GM21825 (cell line): ENCODE data around the gene IQCE.

Experiments
- ATAC-seq: cut with Tn5 transposase; IDR thresholded peaks from one replicate; pipeline ENCODE4 v1.9.1; 2021; ENCODE audit warnings: mild to moderate bottlenecking, moderate library complexity; ENCODE audit not compliant: unreplicated experiment

The IQCE gene

GRCh38 chr7:2657920-2658671 lies 99.3 kb downstream of the IQCE start:
- no peak for ATAC-seq

- ATAC-seq, result no peak
Measured at GRCh38 chr7:2658941-2659340, 100.2 kb downstream of the IQCE start.

DNA sequence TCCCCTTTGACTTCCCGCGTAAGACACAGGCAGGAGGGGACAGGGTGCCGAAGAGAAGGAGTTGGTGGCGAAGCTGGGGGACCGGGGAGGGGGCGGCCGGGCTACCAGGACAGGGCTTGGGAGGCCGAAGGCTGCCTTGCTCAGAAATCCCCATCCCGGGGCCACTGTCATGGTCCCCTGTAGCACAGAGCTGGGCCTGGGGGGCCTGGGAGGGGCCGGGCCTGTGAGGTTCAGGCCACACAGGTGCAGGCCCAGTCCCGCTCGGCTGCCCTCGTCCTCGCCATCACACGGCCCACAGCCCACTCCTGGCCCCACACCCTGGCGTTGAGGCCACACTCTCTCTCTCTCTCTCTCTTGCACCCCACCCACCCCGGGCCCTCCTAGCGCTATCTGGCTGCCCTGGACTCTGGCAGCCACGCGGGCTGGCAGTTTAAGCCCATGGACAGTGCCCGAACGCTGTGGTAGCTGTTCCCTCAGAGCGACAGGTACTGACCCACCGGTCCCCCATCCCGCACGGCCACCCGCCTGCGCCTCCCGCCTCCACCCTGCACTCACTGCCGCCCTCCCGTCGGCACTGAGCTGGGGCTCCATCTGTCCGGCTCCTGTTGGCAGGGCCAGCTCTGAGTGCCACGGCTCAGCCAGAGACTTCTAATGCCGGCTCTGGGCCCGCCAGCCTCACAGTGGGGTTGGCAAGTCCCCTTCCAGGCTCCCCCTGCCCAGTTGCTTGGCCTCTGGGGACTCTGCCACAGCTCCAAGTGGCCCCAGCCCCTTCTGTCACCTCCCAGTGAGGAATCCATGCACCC lies 101.0 kb downstream of the IQCE start:
- ATAC-seq, result no peak

- no peak for ATAC-seq
Measured at GRCh38 chr7:2660359-2661095, 101.7 kb downstream of the IQCE start.

DNA sequence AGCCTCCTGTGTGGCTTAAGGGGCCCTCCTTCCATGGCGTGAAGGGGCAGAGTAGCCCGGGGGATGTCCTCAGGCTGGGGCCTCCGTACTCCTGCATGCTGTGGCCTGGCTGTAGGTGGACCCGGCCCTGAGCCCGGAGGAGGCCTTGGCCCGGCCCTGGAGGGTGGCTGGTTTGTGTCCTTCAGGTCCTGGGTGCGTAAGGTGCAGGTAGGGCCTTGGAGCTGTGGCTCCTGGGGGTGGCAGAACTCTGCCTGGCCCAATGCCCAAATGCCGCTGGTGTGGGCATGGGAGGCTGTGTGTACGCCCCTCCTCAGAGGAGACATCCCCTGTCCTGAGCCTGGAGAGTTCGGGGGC lies 102.3 kb downstream of the IQCE start:
- no peak for ATAC-seq

DNA sequence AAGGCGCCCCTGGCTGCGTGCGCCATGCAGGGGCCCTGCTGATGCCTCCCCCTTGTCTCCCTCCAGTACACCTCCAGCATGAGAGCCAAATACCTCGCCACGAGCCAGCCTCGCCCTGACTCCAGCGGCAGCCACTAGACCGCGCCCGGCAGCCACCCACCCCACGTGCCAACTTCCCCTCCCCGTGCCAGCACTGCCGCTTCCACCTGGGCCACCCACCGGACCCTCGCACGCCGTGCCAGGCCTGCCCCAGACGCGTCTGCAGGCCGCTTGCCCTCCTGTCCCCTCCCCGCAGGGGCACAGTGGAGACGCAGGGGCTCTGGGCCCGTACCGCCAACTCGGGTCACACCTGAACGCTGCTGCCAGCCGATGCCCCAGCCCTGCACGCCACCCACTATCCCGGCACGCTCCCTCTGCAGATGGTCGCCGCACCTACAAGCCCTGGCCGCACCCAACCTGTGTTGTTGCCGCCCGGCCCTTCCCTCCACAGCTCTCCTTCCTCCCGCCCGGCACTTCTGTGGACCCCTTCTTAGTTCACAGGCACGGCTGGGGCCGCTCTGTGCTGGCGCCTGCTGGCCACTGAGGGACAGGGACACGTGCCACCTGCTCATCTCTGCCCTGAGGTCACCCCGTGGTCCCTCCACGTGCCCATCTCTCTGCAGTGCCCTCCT lies 103.0 kb downstream of the IQCE start:
- ATAC-seq, result no peak

- ATAC-seq, result no peak
Measured at GRCh38 chr7:2662273-2663120, 103.7 kb downstream of the IQCE start.

DNA sequence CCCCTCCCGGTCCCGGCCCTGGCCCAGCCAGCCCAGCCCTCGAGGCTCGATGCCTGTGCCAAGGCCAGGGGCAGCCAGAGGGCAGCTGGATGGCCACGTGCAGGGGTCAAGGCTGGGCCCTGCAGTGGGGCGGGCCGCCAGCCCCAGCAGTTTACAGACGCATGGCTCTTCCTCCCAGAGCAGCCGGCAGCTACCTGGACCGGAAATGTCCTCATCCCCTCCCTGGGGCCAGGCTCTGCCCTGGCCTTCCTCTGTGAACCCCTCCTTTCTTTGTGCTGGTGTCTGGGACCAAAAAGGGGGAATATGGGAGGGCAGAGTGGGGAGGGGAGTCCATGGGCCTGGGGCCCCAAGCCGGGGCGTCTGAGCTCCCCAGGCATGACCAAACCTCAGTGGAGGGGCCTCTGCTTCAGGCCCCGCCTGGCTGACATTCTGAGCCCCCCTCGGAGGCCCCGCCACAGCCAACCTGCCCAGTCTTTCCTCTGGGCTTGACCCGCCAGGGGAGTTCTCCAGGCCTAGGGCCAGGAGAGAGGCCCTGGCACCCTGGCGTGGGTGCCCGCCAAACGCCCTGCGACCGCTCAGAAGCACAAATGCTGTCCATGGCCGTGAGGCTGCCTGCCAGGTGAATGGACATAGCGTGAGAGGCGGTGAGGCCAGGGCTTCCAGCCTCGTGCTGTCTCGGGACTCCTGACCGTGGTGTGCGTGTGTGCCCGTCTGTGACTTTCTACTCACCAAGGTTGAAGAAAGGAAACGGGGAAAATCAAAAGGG lies 104.5 kb downstream of the IQCE start:
- ATAC-seq, result no peak

DNA sequence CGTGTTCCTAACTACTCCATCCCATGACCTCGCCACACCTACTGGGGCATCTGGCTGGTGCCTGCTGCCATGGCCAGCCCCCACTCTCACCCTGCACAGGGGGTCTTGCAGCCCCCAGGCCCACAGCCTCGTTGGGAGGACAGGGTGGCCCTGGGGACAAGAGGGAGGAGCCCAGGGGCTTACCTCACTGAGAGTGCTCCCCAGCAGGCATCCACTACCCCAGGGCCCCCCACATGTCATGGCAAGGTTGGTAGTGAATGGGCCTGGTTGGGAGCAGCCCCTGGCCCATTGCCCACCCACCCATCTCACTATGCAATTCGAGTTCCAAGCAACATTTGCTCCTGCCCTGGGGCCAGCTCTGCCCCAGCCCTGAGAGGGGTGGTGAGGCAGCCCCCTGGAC lies 105.2 kb downstream of the IQCE start:
- ATAC-seq, result no peak
